OCI-LY3 (cell line): ENCODE data around the gene DEPDC7.
"Not testable (repeated sequence)": the region's sequence is repeated elsewhere in the genome, so short reads cannot be mapped to it uniquely, and the experiment has no call there.

ENCODE experiments used
- H2AFZ ChIP-seq: fragments of 200-600, 300-600 bp; shearing (Covaris generic); 2 replicates; pipeline ENCODE4 v1.6.0; 2014; ENCODE audit warnings: antibody characterized with exemption, low read depth, low read length
- H3K27ac ChIP-seq: fragments of 200-600, 300-600 bp; sonication (generic); 2 replicates; pipeline ENCODE4 v1.5.1; 2014; ENCODE audit warnings: mild to moderate bottlenecking, low read length, moderate library complexity, mixed read lengths
- H3K27me3 ChIP-seq: fragments of 200-600, 300-600 bp; sonication (generic); 2 replicates; pipeline ENCODE4 v1.6.1; 2014; ENCODE audit warnings: low read depth, low read length, mixed read lengths
- H3K36me3 ChIP-seq: fragments of 200-600, 300-600 bp; sonication (generic); replicated peaks from 2 replicates; pipeline ENCODE3; 2014; ENCODE audit warnings: low read depth, low read length, mixed read lengths
- H3K4me1 ChIP-seq: fragments of 300-600, 200-600 bp; sonication (generic); 2 replicates; pipeline ENCODE4 v1.6.1; 2014; ENCODE audit warnings: low read length, mixed read lengths
- H3K4me2 ChIP-seq: fragments of 200-600, 300-600 bp; sonication (generic); 2 replicates; pipeline ENCODE4 v1.6.1; 2014; ENCODE audit warnings: low read length, mixed read lengths
- H3K4me3 ChIP-seq: fragments of 300-600, 200-600 bp; sonication (generic); 2 replicates; pipeline ENCODE4 v1.5.1; 2014; ENCODE audit warnings: antibody characterized with exemption, mild to moderate bottlenecking, low read length, moderate library complexity
- H3K79me2 ChIP-seq: fragments of 300-600, 200-600 bp; shearing (Covaris generic); 2 replicates; pipeline ENCODE4 v1.6.1; 2014; ENCODE audit warnings: mild to moderate bottlenecking, low read length, mixed read lengths
- H3K9ac ChIP-seq: fragments of 300-600, 200-600 bp; shearing (Covaris generic); 2 replicates; pipeline ENCODE4 v1.6.0; 2014; ENCODE audit warnings: mild to moderate bottlenecking, low read length, moderate library complexity
- H3K9me3 ChIP-seq: fragments of 200-600, 300-600 bp; shearing (Covaris generic); 2 replicates; pipeline ENCODE4 v1.6.1; 2014; ENCODE audit warnings: low read length, mixed read lengths; ENCODE audit not compliant: insufficient read depth
- H4K20me1 ChIP-seq: fragments of 200-600, 300-600 bp; sonication (generic); 2 replicates; pipeline ENCODE4 v1.6.1; 2016; ENCODE audit warnings: low read length, mixed read lengths; ENCODE audit not compliant: insufficient read depth
- EZH2phosphoT487 ChIP-seq: fragments of 200-600 bp; shearing (Covaris generic); IDR thresholded peaks from 2 replicates; pipeline ENCODE4 v1.6.1; 2018; ENCODE audit warnings: antibody characterized with exemption, mixed run types, low read depth
- TF ChIP-seq, protein P1 (sequence below): fragments of 200-600, 300-600 bp; sonication (generic); IDR thresholded peaks from 2 replicates; pipeline ENCODE4 v1.5.1; 2014; ENCODE audit warnings: antibody characterized with exemption, low read length, low read depth

The DEPDC7 gene

DNA sequence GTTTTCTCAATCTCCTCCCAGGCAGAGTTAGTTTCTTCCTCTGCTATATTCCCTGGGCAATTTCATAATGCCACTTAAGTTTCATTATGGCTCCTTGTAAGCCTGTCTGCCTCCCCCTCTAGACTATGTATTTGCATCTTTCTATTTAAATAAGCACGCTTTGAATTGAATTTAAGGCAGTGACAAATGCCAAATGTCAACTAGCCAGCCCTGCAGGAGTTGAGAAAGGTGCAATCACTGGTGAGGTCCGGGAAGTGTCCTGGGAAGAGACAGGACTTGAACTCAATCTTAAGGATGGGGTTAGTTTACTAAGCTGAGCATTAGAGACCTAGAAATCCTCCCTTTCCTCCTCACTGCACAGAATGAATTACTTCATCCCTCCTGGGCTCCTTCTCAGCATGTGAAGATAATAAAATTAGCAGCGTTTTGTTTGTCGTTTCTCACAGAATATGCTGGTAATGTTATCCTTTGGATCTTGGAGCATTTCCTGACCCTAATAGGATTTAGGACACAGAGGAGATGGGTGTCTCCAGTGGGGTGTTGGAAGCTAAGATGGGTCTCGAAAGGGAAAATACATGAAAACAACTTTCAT, 25.3 kb downstream of the DEPDC7 start:
- Histone ChIP-seq H3K9ac (peak overlapping the region; percentile 88), H4K20me1 (no peaks in the 10 kb centered on the region), H3K27me3 (no peaks in the 10 kb centered on the region; the same call in 1 of the 2 replicates), H2AFZ (0 out of 2 replicates have a peak overlapping the region, but pooled peaks have one; percentile 90), H3K36me3 (peaks cover 18% of the 10 kb centered on the region), H3K79me2 (no peaks in the 10 kb centered on the region; the same call in 1 of the 2 replicates), H3K4me2 (peak overlapping the region; percentile 93), H3K27ac (peak overlapping the region; percentile 78), H3K9me3 (no peaks in the 10 kb centered on the region), H3K4me3 (peak overlapping the region; percentile 88), H3K4me1 (peaks cover 11% of the 10 kb centered on the region)
- TF ChIP-seq, protein P1, sequence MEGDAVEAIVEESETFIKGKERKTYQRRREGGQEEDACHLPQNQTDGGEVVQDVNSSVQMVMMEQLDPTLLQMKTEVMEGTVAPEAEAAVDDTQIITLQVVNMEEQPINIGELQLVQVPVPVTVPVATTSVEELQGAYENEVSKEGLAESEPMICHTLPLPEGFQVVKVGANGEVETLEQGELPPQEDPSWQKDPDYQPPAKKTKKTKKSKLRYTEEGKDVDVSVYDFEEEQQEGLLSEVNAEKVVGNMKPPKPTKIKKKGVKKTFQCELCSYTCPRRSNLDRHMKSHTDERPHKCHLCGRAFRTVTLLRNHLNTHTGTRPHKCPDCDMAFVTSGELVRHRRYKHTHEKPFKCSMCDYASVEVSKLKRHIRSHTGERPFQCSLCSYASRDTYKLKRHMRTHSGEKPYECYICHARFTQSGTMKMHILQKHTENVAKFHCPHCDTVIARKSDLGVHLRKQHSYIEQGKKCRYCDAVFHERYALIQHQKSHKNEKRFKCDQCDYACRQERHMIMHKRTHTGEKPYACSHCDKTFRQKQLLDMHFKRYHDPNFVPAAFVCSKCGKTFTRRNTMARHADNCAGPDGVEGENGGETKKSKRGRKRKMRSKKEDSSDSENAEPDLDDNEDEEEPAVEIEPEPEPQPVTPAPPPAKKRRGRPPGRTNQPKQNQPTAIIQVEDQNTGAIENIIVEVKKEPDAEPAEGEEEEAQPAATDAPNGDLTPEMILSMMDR: no peak
- TF ChIP-seq EZH2phosphoT487: no peak

DNA sequence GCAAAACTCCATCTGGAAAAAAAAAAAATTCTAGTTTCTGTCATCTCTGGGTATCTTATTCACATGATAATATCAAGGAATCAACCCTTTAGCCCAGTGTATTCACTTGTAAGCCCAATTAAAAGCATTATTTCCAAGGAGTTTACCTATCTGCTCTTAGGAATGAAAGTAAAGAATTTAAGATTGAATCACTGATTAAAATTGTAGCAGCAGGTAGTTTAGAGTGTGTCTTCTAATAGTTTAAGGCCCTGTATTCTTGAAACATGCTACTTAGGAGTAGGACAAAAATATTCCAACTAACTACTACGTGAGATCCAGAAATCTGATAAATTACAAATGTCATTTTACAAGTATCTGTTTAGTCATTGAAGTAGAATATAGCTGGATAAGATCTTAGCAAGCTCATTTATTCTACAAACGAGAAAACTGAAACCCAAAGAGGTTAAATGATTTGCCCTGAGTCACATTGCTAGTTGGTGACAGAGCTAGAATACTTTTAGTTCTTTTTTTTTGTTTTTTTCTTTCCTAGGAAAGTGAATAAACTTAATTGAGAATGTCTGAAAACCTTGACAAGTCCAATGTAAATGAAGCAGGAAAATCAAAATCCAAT, 27.6 kb downstream of the DEPDC7 start:
- TF ChIP-seq, protein P1: no peak
- no peak for TF ChIP-seq EZH2phosphoT487
- Histone ChIP-seq H2AFZ (no peak overlapping the region), H3K27ac (no peak overlapping the region), H3K9me3 (no peaks in the 10 kb centered on the region), H3K4me2 (no peak overlapping the region), H3K79me2 (no peaks in the 10 kb centered on the region; the same call in 1 of the 2 replicates), H3K36me3 (peaks cover 34% of the 10 kb centered on the region), H3K4me1 (peaks cover 11% of the 10 kb centered on the region), H3K9ac (no peak overlapping the region), H4K20me1 (no peaks in the 10 kb centered on the region), H3K27me3 (no peaks in the 10 kb centered on the region), H3K4me3 (no peak overlapping the region)

DNA sequence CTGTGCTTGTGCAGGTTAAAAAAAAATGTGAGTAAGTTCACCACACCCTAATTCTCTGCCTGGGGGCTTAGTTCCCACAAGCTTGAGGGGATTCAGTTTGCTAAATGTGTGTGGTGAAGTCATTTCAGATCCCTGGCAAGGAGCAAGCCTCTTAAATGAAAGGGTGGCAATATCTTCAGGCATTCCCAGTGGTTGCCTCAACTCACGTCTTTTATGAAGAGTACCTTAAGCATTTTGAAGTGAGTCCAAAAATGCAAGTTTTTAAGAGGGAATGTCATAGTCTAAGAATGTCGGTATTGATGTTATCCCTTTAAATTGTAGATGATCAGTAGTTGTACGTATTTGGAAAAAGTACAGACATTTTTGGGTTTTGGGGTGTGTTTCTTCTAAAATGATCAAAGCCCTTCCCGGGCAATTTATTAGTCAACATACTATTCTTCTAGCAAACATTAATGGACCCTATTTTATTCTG, 28.6 kb downstream of the DEPDC7 start:
- no peak overlapping the region for H3K27ac ChIP-seq
- TF ChIP-seq, protein P1: no peak
- no peak for TF ChIP-seq EZH2phosphoT487
- no peaks in the 10 kb centered on the region; the same call in 1 of the 2 replicates for H3K79me2 ChIP-seq
- no peaks in the 10 kb centered on the region for H3K27me3 ChIP-seq
- H3K4me2 ChIP-seq: no peak overlapping the region
- H3K4me1 ChIP-seq: peaks cover 11% of the 10 kb centered on the region
- no peak overlapping the region for H2AFZ ChIP-seq
- no peaks in the 10 kb centered on the region for H4K20me1 ChIP-seq
- H3K4me3 ChIP-seq: no peak overlapping the region
- no peaks in the 10 kb centered on the region for H3K9me3 ChIP-seq
- no peak overlapping the region for H3K9ac ChIP-seq
- H3K36me3 ChIP-seq: peaks cover 39% of the 10 kb centered on the region

DNA sequence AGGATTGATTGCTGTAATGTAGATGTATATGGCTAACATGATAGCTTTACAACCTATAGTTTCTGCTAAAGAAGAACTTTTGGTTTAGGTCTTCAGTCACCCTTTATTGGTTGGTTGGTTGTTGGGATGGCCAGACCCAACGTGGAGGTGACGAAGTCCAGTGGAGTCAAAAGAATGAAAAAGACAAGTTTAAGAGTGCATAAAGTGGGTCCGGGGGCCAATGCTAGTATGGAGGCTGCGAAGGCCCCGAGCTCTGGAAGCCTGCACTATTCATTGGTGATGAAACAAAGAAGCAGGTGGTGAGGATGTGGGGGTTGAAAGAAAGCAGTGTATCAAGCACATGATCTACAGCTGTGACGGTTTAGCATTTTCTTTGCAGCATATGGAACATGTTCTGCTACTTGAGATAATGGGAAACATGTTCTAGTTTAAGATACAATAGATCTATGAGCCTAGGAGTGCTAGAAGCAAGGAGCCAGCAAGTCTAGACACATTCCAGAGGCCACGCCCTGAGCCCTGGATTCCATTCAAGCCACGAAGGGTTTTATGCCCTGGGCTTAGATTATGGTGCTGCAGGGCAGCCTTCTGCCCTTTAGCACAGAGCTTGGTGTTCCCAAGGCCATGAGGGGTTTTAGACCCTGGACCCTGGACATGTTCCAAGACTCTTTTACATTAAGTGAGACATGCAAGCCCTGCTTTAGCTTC, 30.0 kb downstream of the DEPDC7 start:
- H4K20me1 ChIP-seq: no peaks in the 10 kb centered on the region
- H3K9me3 ChIP-seq: no peaks in the 10 kb centered on the region
- H3K4me1 ChIP-seq: peaks cover 7% of the 10 kb centered on the region
- no peak overlapping the region for H3K4me2 ChIP-seq
- no peaks in the 10 kb centered on the region for H3K27me3 ChIP-seq
- H3K36me3 ChIP-seq: peaks cover 39% of the 10 kb centered on the region
- no peak overlapping the region for H2AFZ ChIP-seq
- H3K4me3 ChIP-seq: no peak overlapping the region
- no peaks in the 10 kb centered on the region for H3K79me2 ChIP-seq
- no peak for TF ChIP-seq EZH2phosphoT487
- TF ChIP-seq, protein P1: no peak
- H3K27ac ChIP-seq: no peak overlapping the region
- no peak overlapping the region for H3K9ac ChIP-seq

DNA sequence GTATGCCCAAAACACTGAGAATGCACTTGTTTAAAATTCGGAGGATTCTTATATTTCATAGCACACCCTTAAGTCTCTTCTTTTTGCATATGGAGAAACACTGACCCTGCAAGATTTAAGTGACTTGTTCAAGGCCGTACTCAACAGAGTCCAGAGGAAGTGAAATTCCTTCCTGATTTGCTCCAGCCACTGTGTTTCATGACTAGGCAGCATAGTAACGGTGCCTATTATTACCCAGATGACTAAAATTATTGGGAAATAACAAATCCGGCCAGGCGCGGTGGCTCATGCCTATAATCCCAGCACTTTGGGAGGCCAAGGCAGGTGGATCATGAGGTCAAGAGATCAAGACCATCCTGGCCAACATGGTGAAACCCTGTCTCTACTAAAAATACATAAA, 33.0 kb downstream of the DEPDC7 start:
- not testable (repeated sequence) for H3K27ac ChIP-seq, H3K4me2 ChIP-seq, H3K4me3 ChIP-seq, H3K9ac ChIP-seq, H3K79me2 ChIP-seq, H3K4me1 ChIP-seq, H4K20me1 ChIP-seq, H3K27me3 ChIP-seq, H2AFZ ChIP-seq, H3K9me3 ChIP-seq
- H3K36me3 ChIP-seq: peaks cover 36% of the 10 kb centered on the region
